Fibroblast of lung (primary cell): ENCODE data around the gene ARSK. TPM values are rescaled to one million over a fixed set of nuclear protein-coding genes. Genes with fewer than 3 reads are reported as not detected.

Experiments
- DNase-seq, 2 donors: peaks; one replicate each; pipeline versions ENCODE4 v3.0.0 to v3.0.0-alpha.2; 2010; ENCODE audit warnings: low read depth in 2 of 2
- H2AFZ ChIP-seq: 2 replicates; pipeline ENCODE4 v1.5.1; 2012; ENCODE audit warnings: low read length, control low read depth, inconsistent platforms
- H3K27ac ChIP-seq: 2 replicates; pipeline ENCODE4 v1.5.1; 2011; ENCODE audit warnings: low read length, control low read depth; ENCODE audit not compliant: insufficient read depth
- H3K27me3 ChIP-seq: 2 replicates; pipeline ENCODE4 v1.5.1; 2011; ENCODE audit warnings: mild to moderate bottlenecking, low read length; ENCODE audit not compliant: control insufficient read depth, insufficient read depth
- H3K36me3 ChIP-seq: 2 replicates; pipeline ENCODE4 v1.5.1; 2011; ENCODE audit warnings: low read length; ENCODE audit not compliant: control insufficient read depth, insufficient read depth
- H3K4me1 ChIP-seq: 2 replicates; pipeline ENCODE4 v1.5.1; 2011; ENCODE audit warnings: low read length; ENCODE audit not compliant: control insufficient read depth, insufficient read depth; ENCODE audit errors: extremely low read depth
- H3K4me2 ChIP-seq: 2 replicates; pipeline ENCODE4 v1.5.1; 2011; ENCODE audit warnings: low read length, control low read depth; ENCODE audit not compliant: insufficient read depth; ENCODE audit errors: extremely low read depth
- H3K4me3 ChIP-seq, 4 experiments: fragments of 200-600 bp in 1 of 4; sonication (generic) in 1 of 4; replicated peaks in 1 of 4; 2 replicates each; pipeline ENCODE4 v1.5.1; 2011 to 2016; ENCODE audit warnings: low read length in 4 of 4, low read depth in 3 of 4, mild to moderate bottlenecking in 3 of 4, control low read depth in 2 of 4, inconsistent platforms in 1 of 4, mixed read lengths in 1 of 4; ENCODE audit not compliant: insufficient read depth in 1 of 4; ENCODE audit errors: control extremely low read depth in 1 of 4
- H3K79me2 ChIP-seq: 2 replicates; pipeline ENCODE4 v1.5.1; 2012; ENCODE audit warnings: mild to moderate bottlenecking, low read length, inconsistent platforms; ENCODE audit not compliant: control insufficient read depth, insufficient read depth
- H3K9ac ChIP-seq: 2 replicates; pipeline ENCODE4 v1.5.1; 2011; ENCODE audit warnings: mild to moderate bottlenecking, low read length, control low read depth; ENCODE audit not compliant: insufficient read depth
- H3K9me3 ChIP-seq: 2 replicates; pipeline ENCODE4 v1.5.1; 2012; ENCODE audit warnings: low read depth, low read length; ENCODE audit not compliant: control insufficient read depth, insufficient read depth
- H4K20me1 ChIP-seq: 2 replicates; pipeline ENCODE4 v1.5.1; 2011; ENCODE audit warnings: low read length; ENCODE audit not compliant: control insufficient read depth, insufficient read depth; ENCODE audit errors: extremely low read depth
- EZH2 ChIP-seq: IDR thresholded peaks from 2 replicates; pipeline ENCODE4 v1.5.1; 2012; ENCODE audit warnings: low read length, control low read depth, mild to moderate bottlenecking; ENCODE audit errors: missing control alignments
- polyA minus RNA-seq: library from RNA; depleted of rRNA, polyadenylated mRNA; stranded (reverse); fragments of >200 nt; gene quantifications from 2 replicates; pipeline ENCODE4 v1.2.3, GENCODE V29; 2011; ENCODE audit warnings: low replicate concordance
- polyA plus RNA-seq, 2 donors: library from polyadenylated mRNA; depleted of rRNA in 1 of 2; stranded (reverse) in 1 of 2; unstranded in 1 of 2; fragments of >200 nt; gene quantifications; 2 replicates each; pipeline ENCODE4 v1.2.1, GENCODE V29; 2011 to 2012; ENCODE audit warnings: missing spikeins in 1 of 2
- total RNA-seq: library from RNA; depleted of rRNA; stranded (reverse); fragments of >200 nt; gene quantifications from 2 replicates; pipeline ENCODE4 v1.2.1, GENCODE V29; 2014
- TF ChIP-seq, protein P1 (sequence below), 2 donors: IDR thresholded peaks in 1 of 2; conservative IDR thresholded peaks in 1 of 2; 1 replicate in 1 of 2; 2 replicates in 1 of 2; pipeline ENCODE4 v1.5.1; 2011 to 2012; ENCODE audit warnings: low read length in 2 of 2, control low read depth in 1 of 2, inconsistent platforms in 1 of 2, low read depth in 1 of 2, mild to moderate bottlenecking in 1 of 2

The ARSK gene, protein sequence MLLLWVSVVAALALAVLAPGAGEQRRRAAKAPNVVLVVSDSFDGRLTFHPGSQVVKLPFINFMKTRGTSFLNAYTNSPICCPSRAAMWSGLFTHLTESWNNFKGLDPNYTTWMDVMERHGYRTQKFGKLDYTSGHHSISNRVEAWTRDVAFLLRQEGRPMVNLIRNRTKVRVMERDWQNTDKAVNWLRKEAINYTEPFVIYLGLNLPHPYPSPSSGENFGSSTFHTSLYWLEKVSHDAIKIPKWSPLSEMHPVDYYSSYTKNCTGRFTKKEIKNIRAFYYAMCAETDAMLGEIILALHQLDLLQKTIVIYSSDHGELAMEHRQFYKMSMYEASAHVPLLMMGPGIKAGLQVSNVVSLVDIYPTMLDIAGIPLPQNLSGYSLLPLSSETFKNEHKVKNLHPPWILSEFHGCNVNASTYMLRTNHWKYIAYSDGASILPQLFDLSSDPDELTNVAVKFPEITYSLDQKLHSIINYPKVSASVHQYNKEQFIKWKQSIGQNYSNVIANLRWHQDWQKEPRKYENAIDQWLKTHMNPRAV
- total RNA-seq (10.0 and 19.3 TPM in 2 replicates), polyA plus RNA-seq (18.6 and 37.3 TPM in 2 replicates), polyA minus RNA-seq (1.1 and 4.3 TPM in 2 replicates)
- 9.9 and 17.0 TPM in 2 replicates for polyA plus RNA-seq (2012)

DNA sequence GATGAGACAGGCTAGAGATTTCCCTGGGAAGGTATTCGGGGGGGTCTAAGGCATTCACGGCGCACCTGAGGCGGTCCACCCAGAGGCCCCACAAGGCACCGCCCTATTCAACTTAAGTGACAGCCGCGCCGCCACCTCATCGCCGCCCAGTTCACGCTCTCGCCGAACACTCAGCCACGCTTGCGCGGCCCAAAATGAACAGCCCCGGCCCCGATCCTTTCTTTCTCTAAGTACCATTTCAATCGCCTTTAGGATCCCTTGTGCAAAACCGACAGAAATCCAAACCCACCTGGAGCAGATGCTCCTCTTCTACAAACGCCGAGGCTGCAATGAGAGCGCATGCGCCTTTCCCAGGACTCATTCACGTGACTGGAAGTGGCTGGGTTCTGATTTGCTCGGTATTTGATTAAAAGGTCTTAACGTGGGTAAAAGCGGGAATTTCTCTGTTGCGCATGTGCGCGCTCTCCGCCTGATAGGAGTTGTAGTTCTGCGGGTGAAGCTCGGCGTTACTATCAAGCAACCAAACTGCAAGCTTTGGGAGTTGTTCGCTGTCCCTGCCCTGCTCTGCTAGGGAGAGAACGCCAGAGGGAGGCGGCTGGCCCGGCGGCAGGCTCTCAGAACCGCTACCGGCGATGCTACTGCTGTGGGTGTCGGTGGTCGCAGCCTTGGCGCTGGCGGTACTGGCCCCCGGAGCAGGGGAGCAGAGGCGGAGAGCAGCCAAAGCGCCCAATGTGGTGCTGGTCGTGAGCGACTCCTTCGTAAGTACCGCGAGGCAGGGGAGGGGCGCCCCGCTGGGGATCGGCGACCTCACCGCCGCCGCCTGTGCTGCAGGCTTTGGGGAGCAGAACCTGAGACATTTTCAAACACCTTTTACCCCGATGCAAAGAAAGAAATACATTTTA lies at the start of gene ARSK, which contains the start of gene SKIC3:
Gene ARSK (plus strand): TSS at position 455 of the 902 bp plus-strand sequence. CDS start 178 bp downstream, at position 633.
Gene SKIC3 (minus strand): TSS at position 331 of the 902 bp plus-strand sequence. CDS start 7,827 bp downstream, outside the sequence.
- Histone ChIP-seq H3K79me2 (peaks cover 45% of the 10 kb centered on the region), H3K4me2 (peak within 1 kb of the TSS; percentile 95)

DNA sequence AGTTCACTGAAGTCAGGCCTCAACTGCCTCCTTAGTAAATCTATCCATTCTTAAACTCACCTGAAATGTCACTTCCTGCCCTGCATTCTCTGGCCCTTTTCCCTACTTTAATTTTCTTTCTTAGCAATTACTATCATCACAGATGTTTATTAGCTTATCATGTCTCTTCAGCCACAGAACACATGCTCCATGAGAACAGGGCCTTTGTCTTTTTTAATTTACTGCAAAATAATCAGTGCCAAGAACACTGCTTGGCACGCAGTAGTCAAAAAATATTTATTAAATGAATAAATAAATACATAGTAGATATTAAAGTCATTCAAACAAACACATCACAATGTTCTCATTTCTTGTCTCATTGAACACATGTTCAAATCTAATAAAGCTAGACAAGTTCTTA lies 46.4 kb upstream of the ARSK start:
- no peak overlapping the region for H3K4me2 ChIP-seq
- H4K20me1 ChIP-seq: no peaks in the 10 kb centered on the region
- no peaks in the 10 kb centered on the region for H3K27me3 ChIP-seq
- H3K36me3 ChIP-seq: peaks cover 9% of the 10 kb centered on the region
- no peak overlapping the region for H3K4me3 ChIP-seq
- DNase-seq: no peak
- H3K9ac ChIP-seq: no peak overlapping the region
- H3K27ac ChIP-seq: no peak overlapping the region
- no peaks in the 10 kb centered on the region for H3K79me2 ChIP-seq
- TF ChIP-seq, protein P1, sequence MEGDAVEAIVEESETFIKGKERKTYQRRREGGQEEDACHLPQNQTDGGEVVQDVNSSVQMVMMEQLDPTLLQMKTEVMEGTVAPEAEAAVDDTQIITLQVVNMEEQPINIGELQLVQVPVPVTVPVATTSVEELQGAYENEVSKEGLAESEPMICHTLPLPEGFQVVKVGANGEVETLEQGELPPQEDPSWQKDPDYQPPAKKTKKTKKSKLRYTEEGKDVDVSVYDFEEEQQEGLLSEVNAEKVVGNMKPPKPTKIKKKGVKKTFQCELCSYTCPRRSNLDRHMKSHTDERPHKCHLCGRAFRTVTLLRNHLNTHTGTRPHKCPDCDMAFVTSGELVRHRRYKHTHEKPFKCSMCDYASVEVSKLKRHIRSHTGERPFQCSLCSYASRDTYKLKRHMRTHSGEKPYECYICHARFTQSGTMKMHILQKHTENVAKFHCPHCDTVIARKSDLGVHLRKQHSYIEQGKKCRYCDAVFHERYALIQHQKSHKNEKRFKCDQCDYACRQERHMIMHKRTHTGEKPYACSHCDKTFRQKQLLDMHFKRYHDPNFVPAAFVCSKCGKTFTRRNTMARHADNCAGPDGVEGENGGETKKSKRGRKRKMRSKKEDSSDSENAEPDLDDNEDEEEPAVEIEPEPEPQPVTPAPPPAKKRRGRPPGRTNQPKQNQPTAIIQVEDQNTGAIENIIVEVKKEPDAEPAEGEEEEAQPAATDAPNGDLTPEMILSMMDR (conservative IDR thresholded peaks at IDR 0.05 in 1 of 2, IDR thresholded peaks at IDR 0.05 in 1 of 2; ENCODE audit: low read depth in 1 of 2, low read length in 2 of 2): no peak
- TF ChIP-seq EZH2: no peak
- H3K4me1 ChIP-seq: no peaks in the 10 kb centered on the region
- no peak overlapping the region for H2AFZ ChIP-seq
- H3K9me3 ChIP-seq: no peaks in the 10 kb centered on the region

More for the DNA sequence above, at the start of gene ARSK, which contains the start of gene SKIC3:
- peaks cover 2% of the 10 kb centered on the region for H3K36me3 ChIP-seq
- peaks cover 2% of the 10 kb centered on the region for H3K4me1 ChIP-seq
- H3K27ac ChIP-seq: peak within 1 kb of the TSS; percentile 77
- H3K9ac ChIP-seq: peak within 1 kb of the TSS; percentile 78
- DNase-seq: peak; percentile 99 to 100
- H4K20me1 ChIP-seq: no peaks in the 10 kb centered on the region
- H3K4me3 ChIP-seq: peak within 1 kb of the TSS; percentile 74 to 93 (median 84)
- H3K27me3 ChIP-seq: no peaks in the 10 kb centered on the region
- peak within 1 kb of the TSS; percentile 88 for H2AFZ ChIP-seq
- H3K9me3 ChIP-seq: no peaks in the 10 kb centered on the region
- TF ChIP-seq, protein P1 (conservative IDR thresholded peaks at IDR 0.05 in 1 of 2, IDR thresholded peaks at IDR 0.05 in 1 of 2; ENCODE audit: low read depth in 1 of 2, low read length in 2 of 2): peak; percentile 34 to 54
- no peak for TF ChIP-seq EZH2
